Measurements from ENCODE around the gene TSPO. TPM values are rescaled to one million over a fixed set of nuclear protein-coding genes. Genes with fewer than 3 reads are reported as not detected.
A peak's percentile ranks its signal among the peaks of the same experiment; 100 is the strongest.

The TSPO gene
- total RNA-seq, 1 donor from 2014 or later: 294 TPM

- Histone ChIP-seq H3K27me3 (ENCODE audit: low read depth) (no peaks in the 10 kb centered on the region), H3K4me3 (no peak overlapping the region), H3K36me3 (peaks cover 21% of the 10 kb centered on the region), H3K27ac (no peak overlapping the region), H3K9me3 (no peaks in the 10 kb centered on the region), H3K4me1 (peaks cover 19% of the 10 kb centered on the region)
- TF ChIP-seq CTCF (IDR thresholded peaks at IDR 0.05): no peak
- intact Hi-C loops (cut with DNase I): no loop called here
- no peak for DNase-seq
- ATAC-seq: peak; percentile 22 to 39
Measured at GRCh38 chr22:43128928-43129424, 22.4 kb upstream of the TSPO start.

- H3K9me3 ChIP-seq: no peaks in the 10 kb centered on the region
- H3K36me3 ChIP-seq: peaks cover 28% of the 10 kb centered on the region
- no peak overlapping the region for H3K27ac ChIP-seq
- no peak overlapping the region for H3K4me3 ChIP-seq
- intact Hi-C loops (cut with DNase I): no loop called here
- peaks cover 19% of the 10 kb centered on the region for H3K4me1 ChIP-seq
- no peak for ATAC-seq
- TF ChIP-seq CTCF (IDR thresholded peaks at IDR 0.05): no peak
- no peaks in the 10 kb centered on the region for H3K27me3 ChIP-seq (ENCODE audit: low read depth)
- no peak for DNase-seq
Measured at GRCh38 chr22:43129426-43130425, 21.6 kb upstream of the TSPO start.

DNA sequence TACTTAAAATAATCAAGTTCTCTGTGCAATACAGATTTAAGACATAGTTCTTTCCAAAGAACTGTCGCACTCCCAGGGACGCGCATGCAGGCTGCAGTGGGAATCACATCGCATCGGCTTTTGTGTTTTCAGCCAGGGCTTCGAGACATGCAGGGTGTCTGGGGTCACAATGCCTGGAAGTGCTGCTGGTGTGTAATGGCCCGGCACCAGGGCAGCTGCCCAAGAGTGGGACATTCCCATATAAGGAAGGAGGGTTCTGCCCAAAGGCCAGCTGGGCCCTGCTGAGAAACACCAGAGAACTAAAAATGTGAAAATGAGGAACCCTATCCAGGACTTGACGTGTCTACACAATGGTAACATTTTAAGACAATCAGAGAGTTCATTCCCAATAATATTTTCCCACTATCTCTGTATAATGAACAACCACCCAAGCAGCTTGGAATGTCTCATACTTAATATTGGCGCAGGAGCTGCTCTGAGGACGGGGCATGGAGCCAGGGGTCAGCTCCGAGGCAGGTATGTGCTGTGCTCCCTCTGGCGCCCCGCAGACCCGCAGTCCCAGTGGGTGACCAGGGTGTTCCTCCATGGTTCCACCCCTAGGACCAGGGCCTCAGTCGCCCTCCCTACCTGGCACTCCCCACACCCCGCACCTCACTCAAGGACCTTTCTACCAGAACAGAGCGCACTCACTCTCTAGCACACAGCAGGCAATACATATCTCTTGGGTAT, 19.4 kb upstream of the TSPO start:
- H3K4me1 ChIP-seq: peaks cover 30% of the 10 kb centered on the region
- intact Hi-C loops (cut with DNase I): no loop called here
- DNase-seq (no peak), ATAC-seq (no peak)
- H3K9me3 ChIP-seq: no peaks in the 10 kb centered on the region
- TF ChIP-seq CTCF (IDR thresholded peaks at IDR 0.05): no peak
- no peaks in the 10 kb centered on the region for H3K27me3 ChIP-seq (ENCODE audit: low read depth)
- H3K4me3 ChIP-seq: no peak overlapping the region
- H3K36me3 ChIP-seq: peaks cover 47% of the 10 kb centered on the region
- no peak overlapping the region for H3K27ac ChIP-seq

DNA sequence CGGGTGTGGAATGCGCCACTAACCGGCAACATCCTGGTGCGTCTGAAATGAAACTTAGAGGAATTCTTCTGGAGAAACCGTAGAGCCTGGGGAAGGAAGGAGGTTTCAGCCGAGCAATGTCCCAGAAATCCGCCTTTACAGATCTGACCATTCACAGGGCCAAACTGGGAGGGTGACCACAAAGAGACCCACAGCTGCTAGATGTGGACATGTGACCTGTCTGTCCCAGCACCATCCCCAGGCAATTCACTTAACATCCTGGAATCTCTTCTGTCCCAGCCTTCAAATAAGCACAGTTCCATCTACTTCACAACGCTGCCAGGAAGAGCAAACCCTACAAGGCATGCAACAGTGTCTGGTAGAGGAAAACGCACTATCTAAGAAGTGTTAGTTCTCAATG, 18.0 kb upstream of the TSPO start:
- no peak for ATAC-seq
- Histone ChIP-seq H3K9me3 (no peaks in the 10 kb centered on the region), H3K27ac (no peak overlapping the region), H3K4me3 (no peak overlapping the region), H3K36me3 (peaks cover 61% of the 10 kb centered on the region), H3K27me3 (ENCODE audit: low read depth) (no peaks in the 10 kb centered on the region), H3K4me1 (peaks cover 31% of the 10 kb centered on the region)
- intact Hi-C loops (cut with DNase I): no loop called here
- no peak for TF ChIP-seq CTCF (IDR thresholded peaks at IDR 0.05)
- DNase-seq: no peak

DNA sequence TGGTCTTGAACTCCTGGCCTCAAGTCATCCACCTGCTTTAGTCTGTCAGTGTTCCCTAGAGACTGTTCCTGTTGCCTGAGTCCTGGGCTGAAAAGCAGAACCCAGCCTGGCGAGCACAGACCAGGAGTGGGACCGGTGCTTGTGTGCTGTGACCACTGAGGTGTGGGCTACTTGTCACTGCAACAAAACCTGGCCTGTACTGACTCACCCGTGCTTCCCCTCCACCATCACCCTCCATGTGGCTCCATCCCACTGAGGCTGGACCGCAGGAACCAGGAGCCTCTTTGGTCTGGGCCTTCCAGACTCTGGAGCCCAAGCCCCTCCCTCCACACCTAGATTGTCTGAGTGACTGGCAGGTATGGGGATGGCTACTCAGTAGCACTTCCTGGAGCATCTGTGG, 16.8 kb upstream of the TSPO start:
- no peak for DNase-seq
- Histone ChIP-seq H3K4me3 (no peak overlapping the region), H3K36me3 (peaks cover 72% of the 10 kb centered on the region), H3K4me1 (peaks cover 23% of the 10 kb centered on the region), H3K27me3 (ENCODE audit: low read depth) (no peaks in the 10 kb centered on the region), H3K9me3 (no peaks in the 10 kb centered on the region), H3K27ac (no peak overlapping the region)
- TF ChIP-seq CTCF (IDR thresholded peaks at IDR 0.05): no peak
- ATAC-seq: no peak
- intact Hi-C loops (cut with DNase I): no loop called here
